Measurements from ENCODE around the gene INPP5K.
A peak's percentile ranks its signal among the peaks of the same experiment; 100 is the strongest.

The INPP5K gene

GRCh38 chr17:1484060-1484535, 32.3 kb downstream of the INPP5K start:
- Histone ChIP-seq H3K27ac (ENCODE audit: low read depth, low read length) (no peak overlapping the region), H3K9me3 (ENCODE audit: control insufficient read depth, insufficient read depth, low read length) (no peaks in the 10 kb centered on the region), H3K79me2 (ENCODE audit: control insufficient read depth, low read length) (peaks cover 2% of the 10 kb centered on the region; the same call in 1 of the 2 replicates), H3K4me2 (ENCODE audit: low read length) (peak overlapping the region; percentile 86; the same call in 1 of the 2 replicates), H3K4me3 (ENCODE audit: low read length) (0 out of 2 replicates have a peak overlapping the region, but pooled peaks have one; percentile 15), H3F3A (ENCODE audit: control insufficient read depth, insufficient read depth) (peaks cover 16% of the 10 kb centered on the region), H3K27me3 (ENCODE audit: control insufficient read depth, low read length) (no peaks in the 10 kb centered on the region), H3K9me2 (replicated peaks; ENCODE audit: control insufficient read depth, low read length) (no peaks in the 10 kb centered on the region), H3K4me1 (ENCODE audit: control insufficient read depth, low read length) (peaks cover 44% of the 10 kb centered on the region), H3K36me3 (ENCODE audit: control insufficient read depth, low read length) (peaks cover 8% of the 10 kb centered on the region; the same call in 1 of the 2 replicates), H4K20me1 (ENCODE audit: control insufficient read depth, insufficient read depth, low read depth, low read length) (no peaks in the 10 kb centered on the region)
- TF ChIP-seq EZH2phosphoT487 (IDR thresholded peaks at IDR 0.05; ENCODE audit: borderline replicate concordance, low read length) = no peak
- no peak for TF ChIP-seq CTCF (IDR thresholded peaks at IDR 0.05; ENCODE audit: low read depth, low read length, poor library complexity, severe bottlenecking)

DNA sequence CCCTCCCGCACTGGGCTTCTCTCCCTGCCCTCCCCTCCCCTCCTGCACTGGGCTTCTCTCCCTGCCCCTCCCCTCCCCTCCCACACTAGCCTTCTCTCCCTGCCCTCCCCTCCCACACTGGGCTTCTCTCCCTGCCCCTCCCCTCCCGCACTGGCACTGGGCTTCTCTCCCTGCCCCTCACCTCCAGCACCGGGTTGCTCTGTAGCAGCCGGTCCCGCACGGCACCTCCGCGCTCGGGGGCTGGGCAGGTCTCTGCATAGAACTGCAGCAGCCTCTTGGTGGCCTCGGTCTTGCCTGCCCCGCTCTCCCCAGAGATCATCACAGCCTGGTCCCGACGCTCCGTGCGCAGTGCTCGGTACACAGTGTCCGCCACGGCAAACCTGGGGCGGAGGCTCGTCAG, 33.7 kb downstream of the INPP5K start:
- peaks cover 2% of the 10 kb centered on the region; the same call in 1 of the 2 replicates for H3K79me2 ChIP-seq (ENCODE audit: control insufficient read depth, low read length)
- H4K20me1 ChIP-seq (ENCODE audit: control insufficient read depth, insufficient read depth, low read depth, low read length) = no peaks in the 10 kb centered on the region
- H3K4me2 ChIP-seq (ENCODE audit: low read length) = no peak overlapping the region
- no peak overlapping the region for H3K4me3 ChIP-seq (ENCODE audit: low read length)
- H3K27me3 ChIP-seq (ENCODE audit: control insufficient read depth, low read length) = no peaks in the 10 kb centered on the region
- H3K36me3 ChIP-seq (ENCODE audit: control insufficient read depth, low read length) = peaks cover 12% of the 10 kb centered on the region; the same call in 1 of the 2 replicates
- peaks cover 12% of the 10 kb centered on the region for H3F3A ChIP-seq (ENCODE audit: control insufficient read depth, insufficient read depth)
- no peaks in the 10 kb centered on the region for H3K9me3 ChIP-seq (ENCODE audit: control insufficient read depth, insufficient read depth, low read length)
- peaks cover 32% of the 10 kb centered on the region for H3K4me1 ChIP-seq (ENCODE audit: control insufficient read depth, low read length)
- H3K9me2 ChIP-seq (replicated peaks; ENCODE audit: control insufficient read depth, low read length) = no peaks in the 10 kb centered on the region
- TF ChIP-seq EZH2phosphoT487 (IDR thresholded peaks at IDR 0.05; ENCODE audit: borderline replicate concordance, low read length) (no peak), CTCF (IDR thresholded peaks at IDR 0.05; ENCODE audit: low read depth, low read length, poor library complexity, severe bottlenecking) (no peak)
- no peak overlapping the region for H3K27ac ChIP-seq (ENCODE audit: low read depth, low read length)

GRCh38 chr17:1481736-1482135, 34.7 kb downstream of the INPP5K start:
- H3K4me2 ChIP-seq (ENCODE audit: low read length) = no peak overlapping the region
- peaks cover 22% of the 10 kb centered on the region for H3K4me1 ChIP-seq (ENCODE audit: control insufficient read depth, low read length)
- no peaks in the 10 kb centered on the region for H3K27me3 ChIP-seq (ENCODE audit: control insufficient read depth, low read length)
- H3K9me2 ChIP-seq (replicated peaks; ENCODE audit: control insufficient read depth, low read length) = no peaks in the 10 kb centered on the region
- peaks cover 2% of the 10 kb centered on the region; the same call in 1 of the 2 replicates for H3K79me2 ChIP-seq (ENCODE audit: control insufficient read depth, low read length)
- peaks cover 5% of the 10 kb centered on the region for H3F3A ChIP-seq (ENCODE audit: control insufficient read depth, insufficient read depth)
- H3K36me3 ChIP-seq (ENCODE audit: control insufficient read depth, low read length) = peaks cover 13% of the 10 kb centered on the region; the same call in 1 of the 2 replicates
- H3K9me3 ChIP-seq (ENCODE audit: control insufficient read depth, insufficient read depth, low read length) = no peaks in the 10 kb centered on the region
- no peak overlapping the region for H3K27ac ChIP-seq (ENCODE audit: low read depth, low read length)
- no peaks in the 10 kb centered on the region for H4K20me1 ChIP-seq (ENCODE audit: control insufficient read depth, insufficient read depth, low read depth, low read length)
- no peak overlapping the region for H3K4me3 ChIP-seq (ENCODE audit: low read length)
- TF ChIP-seq CTCF (IDR thresholded peaks at IDR 0.05; ENCODE audit: low read depth, low read length, poor library complexity, severe bottlenecking) (no peak), EZH2phosphoT487 (IDR thresholded peaks at IDR 0.05; ENCODE audit: borderline replicate concordance, low read length) (no peak)

Data from DOHH2 (cell line).